Measurements from ENCODE around the gene ZRANB3. TPM values are rescaled to one million over a fixed set of nuclear protein-coding genes. Genes with fewer than 3 reads are reported as not detected.

ZRANB3 gene
- total RNA-seq, 2 experiments from 2014 or later: 7.6 TPM

GRCh38 chr2:135202751-135203150 lies 328.3 kb downstream of the ZRANB3 start:
- H3K4me3 Mint-ChIP-seq: no peak overlapping the region
- peaks cover 2% of the 10 kb centered on the region for H3K36me3 Mint-ChIP-seq
- H3K27me3 Mint-ChIP-seq: no peaks in the 10 kb centered on the region
- H3K9me3 Mint-ChIP-seq (ENCODE audit: low read depth): no peaks in the 10 kb centered on the region
- DNase-seq (no peak), ATAC-seq (no peak)
- CTCF ChIA-PET: interaction anchor here (0.7 to 1.6 kb wide), 3 partner anchors 15 to 1837 kb away, joined by 3 to 5 read pairs (median 3); no protein-coding TSS in a partner anchor
- H3K27ac Mint-ChIP-seq: no peak overlapping the region
- no peaks in the 10 kb centered on the region for H3K4me1 Mint-ChIP-seq

- DNase-seq: no peak
- no peak for ATAC-seq
- Mint-ChIP-seq H3K9me3 (ENCODE audit: low read depth) (no peaks in the 10 kb centered on the region), H3K27me3 (no peaks in the 10 kb centered on the region), H3K4me3 (no peak overlapping the region), H3K27ac (no peak overlapping the region), H3K36me3 (peaks cover 2% of the 10 kb centered on the region), H3K4me1 (no peaks in the 10 kb centered on the region)
- CTCF ChIA-PET: no interaction called here
Observed at GRCh38 chr2:135198481-135198880, 332.5 kb downstream of the ZRANB3 start.

- Mint-ChIP-seq H3K27ac (no peak overlapping the region), H3K4me3 (no peak overlapping the region), H3K27me3 (no peaks in the 10 kb centered on the region), H3K4me1 (no peaks in the 10 kb centered on the region), H3K36me3 (peaks cover 11% of the 10 kb centered on the region), H3K9me3 (ENCODE audit: low read depth) (peaks cover 11% of the 10 kb centered on the region)
- no peak for DNase-seq
- CTCF ChIA-PET: no interaction called here
- no peak for ATAC-seq
Observed at GRCh38 chr2:135190799-135191198, 340.2 kb downstream of the ZRANB3 start.

GRCh38 chr2:135189148-135189547 lies 341.9 kb downstream of the ZRANB3 start:
- no peak overlapping the region for H3K27ac Mint-ChIP-seq
- DNase-seq: no peak
- no peak overlapping the region for H3K4me3 Mint-ChIP-seq
- H3K9me3 Mint-ChIP-seq (ENCODE audit: low read depth): peaks cover 11% of the 10 kb centered on the region
- no peak for ATAC-seq
- H3K27me3 Mint-ChIP-seq: no peaks in the 10 kb centered on the region
- peaks cover 13% of the 10 kb centered on the region for H3K36me3 Mint-ChIP-seq
- CTCF ChIA-PET: no interaction called here
- no peaks in the 10 kb centered on the region for H3K4me1 Mint-ChIP-seq

- Mint-ChIP-seq H3K4me3 (no peak overlapping the region), H3K27me3 (no peaks in the 10 kb centered on the region)
Observed at GRCh38 chr2:135187270-135187669, 343.7 kb downstream of the ZRANB3 start.

GRCh38 chr2:135186054-135186453 lies 345.0 kb downstream of the ZRANB3 start:
- no peak for DNase-seq
- Mint-ChIP-seq H3K9me3 (ENCODE audit: low read depth) (peaks cover 9% of the 10 kb centered on the region), H3K4me1 (no peaks in the 10 kb centered on the region), H3K27me3 (no peaks in the 10 kb centered on the region), H3K27ac (no peak overlapping the region), H3K36me3 (peaks cover 13% of the 10 kb centered on the region), H3K4me3 (no peak overlapping the region)
- CTCF ChIA-PET: no interaction called here
- ATAC-seq: no peak

More at GRCh38 chr2:135187270-135187669, 343.7 kb downstream of the ZRANB3 start:
- no peak for ATAC-seq
- no peaks in the 10 kb centered on the region for H3K4me1 Mint-ChIP-seq
- H3K9me3 Mint-ChIP-seq (ENCODE audit: low read depth): peaks cover 11% of the 10 kb centered on the region
- peaks cover 13% of the 10 kb centered on the region for H3K36me3 Mint-ChIP-seq
- H3K27ac Mint-ChIP-seq: no peak overlapping the region
- CTCF ChIA-PET: no interaction called here
- no peak for DNase-seq

GRCh38 chr2:135183822-135184221 lies 347.2 kb downstream of the ZRANB3 start:
- Mint-ChIP-seq H3K27ac (no peak overlapping the region), H3K9me3 (ENCODE audit: low read depth) (no peaks in the 10 kb centered on the region), H3K27me3 (no peaks in the 10 kb centered on the region), H3K36me3 (peaks cover 9% of the 10 kb centered on the region), H3K4me1 (no peaks in the 10 kb centered on the region), H3K4me3 (no peak overlapping the region)
- DNase-seq: no peak
- ATAC-seq: no peak
- CTCF ChIA-PET: no interaction called here

GRCh38 chr2:135182601-135183000 lies 348.4 kb downstream of the ZRANB3 start:
- Mint-ChIP-seq H3K27me3 (no peaks in the 10 kb centered on the region), H3K4me3 (no peak overlapping the region), H3K27ac (no peak overlapping the region), H3K4me1 (no peaks in the 10 kb centered on the region), H3K9me3 (ENCODE audit: low read depth) (no peaks in the 10 kb centered on the region), H3K36me3 (peaks cover 4% of the 10 kb centered on the region)
- CTCF ChIA-PET: interaction anchor here (1.1 kb wide), 1 partner anchor 83 kb away, joined by 3 read pairs; no protein-coding TSS in a partner anchor
- DNase-seq: no peak
- ATAC-seq: no peak

GRCh38 chr2:135182190-135182589 lies 348.8 kb downstream of the ZRANB3 start:
- H3K36me3 Mint-ChIP-seq: peaks cover 2% of the 10 kb centered on the region
- CTCF ChIA-PET: interaction anchor here (1.1 kb wide), 1 partner anchor 83 kb away, joined by 3 read pairs; no protein-coding TSS in a partner anchor
- no peaks in the 10 kb centered on the region for H3K9me3 Mint-ChIP-seq (ENCODE audit: low read depth)
- no peaks in the 10 kb centered on the region for H3K4me1 Mint-ChIP-seq
- no peaks in the 10 kb centered on the region for H3K27me3 Mint-ChIP-seq
- no peak for DNase-seq
- no peak for ATAC-seq
- no peak overlapping the region for H3K4me3 Mint-ChIP-seq
- no peak overlapping the region for H3K27ac Mint-ChIP-seq

- Mint-ChIP-seq H3K4me3 (no peak overlapping the region), H3K9me3 (ENCODE audit: low read depth) (no peaks in the 10 kb centered on the region), H3K36me3 (peaks cover 19% of the 10 kb centered on the region), H3K4me1 (no peaks in the 10 kb centered on the region), H3K27ac (no peak overlapping the region), H3K27me3 (no peaks in the 10 kb centered on the region)
- CTCF ChIA-PET: no interaction called here
- DNase-seq (no peak), ATAC-seq (no peak)
Observed at GRCh38 chr2:135179689-135180088, 351.3 kb downstream of the ZRANB3 start.

GRCh38 chr2:135175177-135175576 lies 355.8 kb downstream of the ZRANB3 start:
- CTCF ChIA-PET: no interaction called here
- Mint-ChIP-seq H3K27me3 (no peaks in the 10 kb centered on the region), H3K36me3 (peaks cover 35% of the 10 kb centered on the region), H3K4me1 (peaks cover 13% of the 10 kb centered on the region), H3K27ac (no peak overlapping the region), H3K4me3 (no peak overlapping the region), H3K9me3 (ENCODE audit: low read depth) (no peaks in the 10 kb centered on the region)
- ATAC-seq: no peak
- DNase-seq: no peak

GRCh38 chr2:135174810-135175093 lies 356.3 kb downstream of the ZRANB3 start:
- Mint-ChIP-seq H3K4me3 (no peak overlapping the region), H3K9me3 (ENCODE audit: low read depth) (no peaks in the 10 kb centered on the region), H3K4me1 (peaks cover 16% of the 10 kb centered on the region), H3K27ac (no peak overlapping the region), H3K36me3 (peaks cover 37% of the 10 kb centered on the region), H3K27me3 (no peaks in the 10 kb centered on the region)
- ATAC-seq: no peak
- no peak for DNase-seq
- CTCF ChIA-PET: no interaction called here

GRCh38 chr2:135174049-135174809 lies 356.8 kb downstream of the ZRANB3 start:
- H3K4me1 Mint-ChIP-seq: peaks cover 18% of the 10 kb centered on the region
- H3K36me3 Mint-ChIP-seq: peaks cover 39% of the 10 kb centered on the region
- no peak for DNase-seq
- no peaks in the 10 kb centered on the region for H3K9me3 Mint-ChIP-seq (ENCODE audit: low read depth)
- no peaks in the 10 kb centered on the region for H3K27me3 Mint-ChIP-seq
- no peak for ATAC-seq
- no peak overlapping the region for H3K27ac Mint-ChIP-seq
- no peak overlapping the region for H3K4me3 Mint-ChIP-seq
- CTCF ChIA-PET: no interaction called here

- Mint-ChIP-seq H3K4me3 (peak overlapping the region; percentile 81), H3K27ac (peak overlapping the region; percentile 96), H3K9me3 (ENCODE audit: low read depth) (no peaks in the 10 kb centered on the region), H3K27me3 (no peaks in the 10 kb centered on the region), H3K36me3 (peaks cover 31% of the 10 kb centered on the region), H3K4me1 (peaks cover 25% of the 10 kb centered on the region)
- DNase-seq (peak; percentile 55), ATAC-seq (peak; percentile 82)
- CTCF ChIA-PET: interaction anchor here (0.8 kb wide), 1 partner anchor 540 kb away, joined by 5 read pairs; no protein-coding TSS in a partner anchor
Observed at GRCh38 chr2:135169900-135170753, 360.9 kb downstream of the ZRANB3 start.
